ENCODE data around the gene ZNF488. TPM values are rescaled to one million over a fixed set of nuclear protein-coding genes. Genes with fewer than 3 reads are reported as not detected.

ZNF488 gene
- total RNA-seq, 1 donor from 2014 or later: under 0.01 TPM

- no peak for DNase-seq
Measured at GRCh38 chr10:47348661-47349470, 35.2 kb downstream of the ZNF488 start.

- no peak for DNase-seq
Measured at GRCh38 chr10:47348138-47348651, 35.9 kb downstream of the ZNF488 start, which contains the start of gene RBP3. RBP3 (plus strand) TSS chr10:47348363; CDS start chr10:47348485, 122 bp downstream.

GRCh38 chr10:47347303-47347675, 36.8 kb downstream of the ZNF488 start:
- no peak for DNase-seq

GRCh38 chr10:47346581-47347302, 37.4 kb downstream of the ZNF488 start:
- DNase-seq: no peak

- no peak for DNase-seq
Measured at GRCh38 chr10:47344996-47345870, 38.9 kb downstream of the ZNF488 start.

- DNase-seq: peak; percentile 79
Measured at GRCh38 chr10:47340608-47341170, 43.4 kb downstream of the ZNF488 start.

GRCh38 chr10:47339759-47340607, 44.1 kb downstream of the ZNF488 start:
- DNase-seq: no peak

GRCh38 chr10:47339186-47339735, 44.8 kb downstream of the ZNF488 start:
- no peak for DNase-seq

GRCh38 chr10:47337310-47337709, 46.8 kb downstream of the ZNF488 start:
- no peak for DNase-seq

GRCh38 chr10:47336387-47337134, 47.5 kb downstream of the ZNF488 start:
- DNase-seq: peak; percentile 10

- no peak for DNase-seq
Measured at GRCh38 chr10:47335906-47336305, 48.2 kb downstream of the ZNF488 start.

- no peak for DNase-seq
Measured at GRCh38 chr10:47334466-47335295, 49.4 kb downstream of the ZNF488 start.

- DNase-seq: no peak
Measured at GRCh38 chr10:47333532-47333931, 50.6 kb downstream of the ZNF488 start.

- DNase-seq: no peak
Measured at GRCh38 chr10:47332946-47333345, 51.1 kb downstream of the ZNF488 start.

- no peak for DNase-seq
Measured at GRCh38 chr10:47332371-47332770, 51.7 kb downstream of the ZNF488 start.

GRCh38 chr10:47331954-47332353, 52.1 kb downstream of the ZNF488 start:
- no peak for DNase-seq

GRCh38 chr10:47331491-47331890, 52.6 kb downstream of the ZNF488 start:
- DNase-seq: no peak

GRCh38 chr10:47330804-47331203, 53.3 kb downstream of the ZNF488 start:
- no peak for DNase-seq

GRCh38 chr10:47330366-47330765, 53.7 kb downstream of the ZNF488 start:
- DNase-seq: no peak

Measured in dermis blood vessel endothelial cell (primary cell).